HepG2 (cell line): ENCODE measurements around the gene EMILIN1. TPM values are rescaled to one million over a fixed set of nuclear protein-coding genes. Genes with fewer than 3 reads are reported as not detected.
A peak's percentile ranks its signal among the peaks of the same experiment; 100 is the strongest.

ENCODE experiments used
- EED ChIP-seq: sonication (generic); formaldehyde crosslinking; IDR thresholded peaks from 2 replicates; pipeline ENCODE4 v1.5.0; 2020; ENCODE audit warnings: mild to moderate bottlenecking, missing genetic modification reagents
- JARID2 ChIP-seq: sonication (generic); formaldehyde crosslinking; IDR thresholded peaks from 2 replicates; pipeline ENCODE4 v1.8.1; 2023; ENCODE audit warnings: missing genetic modification reagents, inconsistent platforms; ENCODE audit not compliant: insufficient replicate concordance
- KAT7 ChIP-seq: IDR thresholded peaks from 2 replicates; pipeline ENCODE4 v1.6.1; 2018; ENCODE audit warnings: borderline replicate concordance, missing compliant biosample characterization
- MAFF ChIP-seq: IDR thresholded peaks from 2 replicates; pipeline ENCODE4 v1.6.1; 2011; ENCODE audit warnings: low read depth, low read length, improper control_type of control experiment
- MED13 ChIP-seq: sonication (generic); formaldehyde crosslinking; IDR thresholded peaks from 2 replicates; pipeline ENCODE4 v1.5.0; 2020; ENCODE audit warnings: missing genetic modification reagents
- NFIC ChIP-seq: IDR thresholded peaks from 2 replicates; pipeline ENCODE4 v1.6.1; 2012; ENCODE audit warnings: mild to moderate bottlenecking, low read length, inconsistent platforms
- ZFP37 ChIP-seq: sonication (generic); formaldehyde crosslinking; IDR thresholded peaks from 2 replicates; pipeline ENCODE4 v1.4.0; 2020; ENCODE audit warnings: missing genetic modification reagents, borderline replicate concordance
- ZNF143 ChIP-seq: sonication (generic); formaldehyde crosslinking; IDR thresholded peaks from 2 replicates; pipeline ENCODE4 v1.4.0; 2020; ENCODE audit warnings: missing genetic modification reagents
- ZNF772 ChIP-seq: sonication (generic); formaldehyde crosslinking; IDR thresholded peaks from 2 replicates; pipeline ENCODE4 v1.5.0; 2020; ENCODE audit warnings: mild to moderate bottlenecking, missing genetic modification reagents
- polyA plus RNA-seq, 8 experiments: library from polyadenylated mRNA; depleted of rRNA in 3 of 8; stranded (reverse) in 7 of 8; unstranded in 1 of 8; fragments of >200 nt; fragmentation: Illumina TruSeq in 4 of 8; extraction: Trizol in 4 of 8; gene quantifications; 2 replicates each; pipeline versions ENCODE4 v1.2.1 to v1.2.3, GENCODE V29; 2011 to 2016; ENCODE audit warnings: low read depth in 4 of 8, missing spikeins in 1 of 8, mixed read lengths in 1 of 8; ENCODE audit not compliant: insufficient read depth in 1 of 8
- total RNA-seq, 5 experiments: library from RNA; depleted of rRNA; stranded (reverse); fragments of >200 nt; fragmentation: Illumina TruSeq; extraction: Trizol; gene quantifications; 2 replicates each; pipeline ENCODE4 v1.2.3, GENCODE V29; 2016; ENCODE audit warnings: low read depth in 1 of 5
- TF ChIP-seq, protein P1 (sequence below): sonication (generic); formaldehyde crosslinking; IDR thresholded peaks from 2 replicates; pipeline ENCODE4 v1.4.0; 2020; ENCODE audit warnings: missing genetic modification reagents
- TF ChIP-seq, protein P2 (sequence below): IDR thresholded peaks from 2 replicates; pipeline ENCODE4 v1.6.1; 2016
- TF ChIP-seq, protein P3 (sequence below): sonication (generic); formaldehyde crosslinking; IDR thresholded peaks from 2 replicates; pipeline ENCODE4 v1.4.0; 2020; ENCODE audit warnings: low read depth, mild to moderate bottlenecking, missing genetic modification reagents
- TF ChIP-seq, protein P4 (sequence below): sonication (generic); formaldehyde crosslinking; IDR thresholded peaks from 2 replicates; pipeline ENCODE4 v1.4.0; 2020; ENCODE audit warnings: missing genetic modification reagents, borderline replicate concordance
- TF ChIP-seq, protein P5 (sequence below): sonication (generic); formaldehyde crosslinking; IDR thresholded peaks from 2 replicates; pipeline ENCODE4 v1.5.0; 2020; ENCODE audit warnings: mild to moderate bottlenecking, missing genetic modification reagents, moderate library complexity
- TF ChIP-seq, protein P6 (sequence below): conservative IDR thresholded peaks from 2 replicates; pipeline ENCODE4 v1.6.1; 2018; ENCODE audit warnings: missing genetic modification reagents

EMILIN1 gene
- total and polyA plus RNA-seq, 2 of the 13 experiments (the other 11 are each of a cell fraction or from before 2014, with no cell fraction given), result 8.1 to 9.7 TPM

DNA sequence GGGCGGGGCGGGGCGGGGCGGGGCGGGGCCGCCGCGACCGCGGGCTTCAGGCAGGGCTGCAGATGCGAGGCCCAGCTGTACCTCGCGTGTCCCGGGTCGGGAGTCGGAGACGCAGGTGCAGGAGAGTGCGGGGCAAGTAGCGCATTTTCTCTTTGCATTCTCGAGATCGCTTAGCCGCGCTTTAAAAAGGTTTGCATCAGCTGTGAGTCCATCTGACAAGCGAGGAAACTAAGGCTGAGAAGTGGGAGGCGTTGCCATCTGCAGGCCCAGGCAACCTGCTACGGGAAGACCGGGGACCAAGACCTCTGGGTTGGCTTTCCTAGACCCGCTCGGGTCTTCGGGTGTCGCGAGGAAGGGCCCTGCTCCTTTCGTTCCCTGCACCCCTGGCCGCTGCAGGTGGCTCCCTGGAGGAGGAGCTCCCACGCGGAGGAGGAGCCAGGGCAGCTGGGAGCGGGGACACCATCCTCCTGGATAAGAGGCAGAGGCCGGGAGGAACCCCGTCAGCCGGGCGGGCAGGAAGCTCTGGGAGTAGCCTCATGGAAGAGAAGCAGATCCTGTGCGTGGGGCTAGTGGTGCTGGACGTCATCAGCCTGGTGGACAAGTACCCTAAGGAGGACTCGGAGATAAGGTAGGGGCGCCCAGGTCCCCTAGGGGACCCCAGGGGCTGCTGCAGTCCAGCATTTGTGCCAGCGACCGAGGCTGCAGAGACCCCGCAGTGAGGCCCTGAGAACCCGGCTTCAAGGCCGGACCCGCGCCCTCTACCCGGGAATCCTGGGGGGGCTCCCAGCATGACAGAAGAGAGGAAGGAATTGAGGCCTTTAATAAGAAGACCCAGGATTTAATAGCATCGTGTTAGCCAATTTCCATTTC is 8.5 kb downstream of the EMILIN1 start, which contains the start of gene KHK (continued):
- TF ChIP-seq, protein P1, sequence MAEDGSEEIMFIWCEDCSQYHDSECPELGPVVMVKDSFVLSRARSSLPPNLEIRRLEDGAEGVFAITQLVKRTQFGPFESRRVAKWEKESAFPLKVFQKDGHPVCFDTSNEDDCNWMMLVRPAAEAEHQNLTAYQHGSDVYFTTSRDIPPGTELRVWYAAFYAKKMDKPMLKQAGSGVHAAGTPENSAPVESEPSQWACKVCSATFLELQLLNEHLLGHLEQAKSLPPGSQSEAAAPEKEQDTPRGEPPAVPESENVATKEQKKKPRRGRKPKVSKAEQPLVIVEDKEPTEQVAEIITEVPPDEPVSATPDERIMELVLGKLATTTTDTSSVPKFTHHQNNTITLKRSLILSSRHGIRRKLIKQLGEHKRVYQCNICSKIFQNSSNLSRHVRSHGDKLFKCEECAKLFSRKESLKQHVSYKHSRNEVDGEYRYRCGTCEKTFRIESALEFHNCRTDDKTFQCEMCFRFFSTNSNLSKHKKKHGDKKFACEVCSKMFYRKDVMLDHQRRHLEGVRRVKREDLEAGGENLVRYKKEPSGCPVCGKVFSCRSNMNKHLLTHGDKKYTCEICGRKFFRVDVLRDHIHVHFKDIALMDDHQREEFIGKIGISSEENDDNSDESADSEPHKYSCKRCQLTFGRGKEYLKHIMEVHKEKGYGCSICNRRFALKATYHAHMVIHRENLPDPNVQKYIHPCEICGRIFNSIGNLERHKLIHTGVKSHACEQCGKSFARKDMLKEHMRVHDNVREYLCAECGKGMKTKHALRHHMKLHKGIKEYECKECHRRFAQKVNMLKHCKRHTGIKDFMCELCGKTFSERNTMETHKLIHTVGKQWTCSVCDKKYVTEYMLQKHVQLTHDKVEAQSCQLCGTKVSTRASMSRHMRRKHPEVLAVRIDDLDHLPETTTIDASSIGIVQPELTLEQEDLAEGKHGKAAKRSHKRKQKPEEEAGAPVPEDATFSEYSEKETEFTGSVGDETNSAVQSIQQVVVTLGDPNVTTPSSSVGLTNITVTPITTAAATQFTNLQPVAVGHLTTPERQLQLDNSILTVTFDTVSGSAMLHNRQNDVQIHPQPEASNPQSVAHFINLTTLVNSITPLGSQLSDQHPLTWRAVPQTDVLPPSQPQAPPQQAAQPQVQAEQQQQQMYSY, result 0 out of 2 replicates have a peak, but pooled peaks have one; percentile 10
- TF ChIP-seq MED13 (CRISPR knock-in tag) (peak; percentile 21; the same call in 1 of the 2 replicates), ZNF772 (CRISPR knock-in tag) (no peak), ZNF143 (CRISPR knock-in tag) (no peak), ZFP37 (CRISPR knock-in tag) (no peak), NFIC (no peak), EED (CRISPR knock-in tag) (peak; percentile 87; the same call in 1 of the 2 replicates), JARID2 (no peak), KAT7 (peak; percentile 78; the same call in 1 of the 2 replicates), MAFF (no peak)
- TF ChIP-seq, protein P2, sequence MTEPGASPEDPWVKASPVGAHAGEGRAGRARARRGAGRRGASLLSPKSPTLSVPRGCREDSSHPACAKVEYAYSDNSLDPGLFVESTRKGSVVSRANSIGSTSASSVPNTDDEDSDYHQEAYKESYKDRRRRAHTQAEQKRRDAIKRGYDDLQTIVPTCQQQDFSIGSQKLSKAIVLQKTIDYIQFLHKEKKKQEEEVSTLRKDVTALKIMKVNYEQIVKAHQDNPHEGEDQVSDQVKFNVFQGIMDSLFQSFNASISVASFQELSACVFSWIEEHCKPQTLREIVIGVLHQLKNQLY (CRISPR knock-in tag), result no peak
- TF ChIP-seq, protein P3, sequence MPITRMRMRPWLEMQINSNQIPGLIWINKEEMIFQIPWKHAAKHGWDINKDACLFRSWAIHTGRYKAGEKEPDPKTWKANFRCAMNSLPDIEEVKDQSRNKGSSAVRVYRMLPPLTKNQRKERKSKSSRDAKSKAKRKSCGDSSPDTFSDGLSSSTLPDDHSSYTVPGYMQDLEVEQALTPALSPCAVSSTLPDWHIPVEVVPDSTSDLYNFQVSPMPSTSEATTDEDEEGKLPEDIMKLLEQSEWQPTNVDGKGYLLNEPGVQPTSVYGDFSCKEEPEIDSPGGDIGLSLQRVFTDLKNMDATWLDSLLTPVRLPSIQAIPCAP (CRISPR knock-in tag), result no peak
- TF ChIP-seq, protein P4, sequence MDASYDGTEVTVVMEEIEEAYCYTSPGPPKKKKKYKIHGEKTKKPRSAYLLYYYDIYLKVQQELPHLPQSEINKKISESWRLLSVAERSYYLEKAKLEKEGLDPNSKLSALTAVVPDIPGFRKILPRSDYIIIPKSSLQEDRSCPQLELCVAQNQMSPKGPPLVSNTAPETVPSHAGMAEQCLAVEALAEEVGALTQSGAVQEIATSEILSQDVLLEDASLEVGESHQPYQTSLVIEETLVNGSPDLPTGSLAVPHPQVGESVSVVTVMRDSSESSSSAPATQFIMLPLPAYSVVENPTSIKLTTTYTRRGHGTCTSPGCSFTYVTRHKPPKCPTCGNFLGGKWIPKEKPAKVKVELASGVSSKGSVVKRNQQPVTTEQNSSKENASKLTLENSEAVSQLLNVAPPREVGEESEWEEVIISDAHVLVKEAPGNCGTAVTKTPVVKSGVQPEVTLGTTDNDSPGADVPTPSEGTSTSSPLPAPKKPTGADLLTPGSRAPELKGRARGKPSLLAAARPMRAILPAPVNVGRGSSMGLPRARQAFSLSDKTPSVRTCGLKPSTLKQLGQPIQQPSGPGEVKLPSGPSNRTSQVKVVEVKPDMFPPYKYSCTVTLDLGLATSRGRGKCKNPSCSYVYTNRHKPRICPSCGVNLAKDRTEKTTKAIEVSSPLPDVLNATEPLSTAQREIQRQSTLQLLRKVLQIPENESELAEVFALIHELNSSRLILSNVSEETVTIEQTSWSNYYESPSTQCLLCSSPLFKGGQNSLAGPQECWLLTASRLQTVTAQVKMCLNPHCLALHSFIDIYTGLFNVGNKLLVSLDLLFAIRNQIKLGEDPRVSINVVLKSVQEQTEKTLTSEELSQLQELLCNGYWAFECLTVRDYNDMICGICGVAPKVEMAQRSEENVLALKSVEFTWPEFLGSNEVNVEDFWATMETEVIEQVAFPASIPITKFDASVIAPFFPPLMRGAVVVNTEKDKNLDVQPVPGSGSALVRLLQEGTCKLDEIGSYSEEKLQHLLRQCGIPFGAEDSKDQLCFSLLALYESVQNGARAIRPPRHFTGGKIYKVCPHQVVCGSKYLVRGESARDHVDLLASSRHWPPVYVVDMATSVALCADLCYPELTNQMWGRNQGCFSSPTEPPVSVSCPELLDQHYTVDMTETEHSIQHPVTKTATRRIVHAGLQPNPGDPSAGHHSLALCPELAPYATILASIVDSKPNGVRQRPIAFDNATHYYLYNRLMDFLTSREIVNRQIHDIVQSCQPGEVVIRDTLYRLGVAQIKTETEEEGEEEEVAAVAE (CRISPR knock-in tag), result no peak; the same call in 1 of the 2 replicates
- TF ChIP-seq, protein P5, sequence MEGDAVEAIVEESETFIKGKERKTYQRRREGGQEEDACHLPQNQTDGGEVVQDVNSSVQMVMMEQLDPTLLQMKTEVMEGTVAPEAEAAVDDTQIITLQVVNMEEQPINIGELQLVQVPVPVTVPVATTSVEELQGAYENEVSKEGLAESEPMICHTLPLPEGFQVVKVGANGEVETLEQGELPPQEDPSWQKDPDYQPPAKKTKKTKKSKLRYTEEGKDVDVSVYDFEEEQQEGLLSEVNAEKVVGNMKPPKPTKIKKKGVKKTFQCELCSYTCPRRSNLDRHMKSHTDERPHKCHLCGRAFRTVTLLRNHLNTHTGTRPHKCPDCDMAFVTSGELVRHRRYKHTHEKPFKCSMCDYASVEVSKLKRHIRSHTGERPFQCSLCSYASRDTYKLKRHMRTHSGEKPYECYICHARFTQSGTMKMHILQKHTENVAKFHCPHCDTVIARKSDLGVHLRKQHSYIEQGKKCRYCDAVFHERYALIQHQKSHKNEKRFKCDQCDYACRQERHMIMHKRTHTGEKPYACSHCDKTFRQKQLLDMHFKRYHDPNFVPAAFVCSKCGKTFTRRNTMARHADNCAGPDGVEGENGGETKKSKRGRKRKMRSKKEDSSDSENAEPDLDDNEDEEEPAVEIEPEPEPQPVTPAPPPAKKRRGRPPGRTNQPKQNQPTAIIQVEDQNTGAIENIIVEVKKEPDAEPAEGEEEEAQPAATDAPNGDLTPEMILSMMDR, result no peak; the same call in 1 of the 2 replicates
- TF ChIP-seq, protein P6, sequence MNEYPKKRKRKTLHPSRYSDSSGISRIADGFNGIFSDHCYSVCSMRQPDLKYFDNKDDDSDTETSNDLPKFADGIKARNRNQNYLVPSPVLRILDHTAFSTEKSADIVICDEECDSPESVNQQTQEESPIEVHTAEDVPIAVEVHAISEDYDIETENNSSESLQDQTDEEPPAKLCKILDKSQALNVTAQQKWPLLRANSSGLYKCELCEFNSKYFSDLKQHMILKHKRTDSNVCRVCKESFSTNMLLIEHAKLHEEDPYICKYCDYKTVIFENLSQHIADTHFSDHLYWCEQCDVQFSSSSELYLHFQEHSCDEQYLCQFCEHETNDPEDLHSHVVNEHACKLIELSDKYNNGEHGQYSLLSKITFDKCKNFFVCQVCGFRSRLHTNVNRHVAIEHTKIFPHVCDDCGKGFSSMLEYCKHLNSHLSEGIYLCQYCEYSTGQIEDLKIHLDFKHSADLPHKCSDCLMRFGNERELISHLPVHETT (CRISPR knock-in tag), result no peak; the same call in 1 of the 2 replicates
